Kidney tubule cell (primary cell): ENCODE measurements around the gene RSPH1.

Experiments
- DNase-seq: peaks from one replicate; pipeline ENCODE4 v3.0.0-alpha.2; 2018; ENCODE audit warnings: low spot score

The RSPH1 gene

GRCh38 chr21:42496120-42496838, at the start of gene RSPH1:
Gene RSPH1, minus strand, starts transcription at chr21:42496224. Its CDS starts 38 bp downstream, at chr21:42496186.
- peak; percentile 99 for DNase-seq

- no peak for DNase-seq
Measured at GRCh38 chr21:42545745-42546144, 49.7 kb upstream of the RSPH1 start.

GRCh38 chr21:42545317-42545716, 49.3 kb upstream of the RSPH1 start:
- no peak for DNase-seq

GRCh38 chr21:42544544-42544943, 48.5 kb upstream of the RSPH1 start:
- no peak for DNase-seq

GRCh38 chr21:42543106-42543847, 47.3 kb upstream of the RSPH1 start:
- no peak for DNase-seq

GRCh38 chr21:42542596-42542995, 46.6 kb upstream of the RSPH1 start:
- DNase-seq = no peak

GRCh38 chr21:42542196-42542595, 46.2 kb upstream of the RSPH1 start:
- DNase-seq = no peak

- no peak for DNase-seq
Measured at GRCh38 chr21:42541618-42542017, 45.6 kb upstream of the RSPH1 start.

- DNase-seq = no peak
Measured at GRCh38 chr21:42541174-42541573, 45.1 kb upstream of the RSPH1 start.

GRCh38 chr21:42540396-42540795, 44.4 kb upstream of the RSPH1 start:
- DNase-seq = no peak

GRCh38 chr21:42539931-42540343, 43.9 kb upstream of the RSPH1 start:
- no peak for DNase-seq

GRCh38 chr21:42539342-42539741, 43.3 kb upstream of the RSPH1 start:
- no peak for DNase-seq

GRCh38 chr21:42538479-42539275, 42.7 kb upstream of the RSPH1 start:
- no peak for DNase-seq

GRCh38 chr21:42537106-42537742, 41.2 kb upstream of the RSPH1 start:
- DNase-seq = no peak

GRCh38 chr21:42536601-42537000, 40.6 kb upstream of the RSPH1 start:
- DNase-seq = no peak

GRCh38 chr21:42535602-42536171, 39.7 kb upstream of the RSPH1 start:
- peak; percentile 82 for DNase-seq

- peak; percentile 55 for DNase-seq
Measured at GRCh38 chr21:42534421-42535378, 38.7 kb upstream of the RSPH1 start.

GRCh38 chr21:42533963-42534355, 37.9 kb upstream of the RSPH1 start:
- DNase-seq = no peak

- DNase-seq = no peak
Measured at GRCh38 chr21:42533306-42533962, 37.4 kb upstream of the RSPH1 start.
